Chondrocyte (in vitro differentiated cells): ENCODE measurements around the gene DEUP1. TPM values are rescaled to one million over a fixed set of nuclear protein-coding genes. Genes with fewer than 3 reads are reported as not detected.
A peak's percentile ranks its signal among the peaks of the same experiment; 100 is the strongest.

Source experiments
- DNase-seq: peaks from one replicate; pipeline ENCODE4 v3.0.0; 2021; ENCODE audit warnings: mixed read lengths, low spot score
- H3K27ac Mint-ChIP-seq: one replicate; pipeline ENCODE4 v1.8.0; 2021; ENCODE audit warnings: mild to moderate bottlenecking, moderate library complexity, mixed read lengths; ENCODE audit not compliant: unreplicated experiment
- H3K27me3 Mint-ChIP-seq: 2 replicates; pipeline ENCODE4 v1.8.0; 2021; ENCODE audit warnings: low read depth, mixed read lengths
- H3K36me3 Mint-ChIP-seq: 2 replicates; pipeline ENCODE4 v1.8.0; 2021; ENCODE audit warnings: low read depth, mixed read lengths
- H3K4me1 Mint-ChIP-seq: 2 replicates; pipeline ENCODE4 v1.8.0; 2021; ENCODE audit warnings: low read depth, mild to moderate bottlenecking, mixed read lengths
- H3K4me3 Mint-ChIP-seq: one replicate; pipeline ENCODE4 v1.8.0; 2021; ENCODE audit warnings: mild to moderate bottlenecking, moderate library complexity, mixed read lengths; ENCODE audit not compliant: unreplicated experiment
- H3K9me3 Mint-ChIP-seq: 2 replicates; pipeline ENCODE4 v1.8.0; 2021; ENCODE audit warnings: low read depth, mixed read lengths
- CTCF ChIP-seq: fragments of 200-600 bp; sonication (generic); IDR thresholded peaks from 2 replicates; pipeline ENCODE4 v1.5.0; 2021; ENCODE audit warnings: antibody characterized with exemption, mild to moderate bottlenecking, moderate library complexity
- total RNA-seq: library from RNA; stranded (reverse); gene quantifications from 3 replicates; pipeline ENCODE4 v1.2.1, GENCODE V29; 2021

DEUP1 gene
- total RNA-seq, 1 donor from 2014 or later, result not detected

- TF ChIP-seq CTCF, result no peak
- Mint-ChIP-seq H3K27ac (no peak overlapping the region), H3K27me3 (peaks cover 24% of the 10 kb centered on the region), H3K4me1 (peaks cover 9% of the 10 kb centered on the region), H3K9me3 (no peaks in the 10 kb centered on the region), H3K36me3 (no peaks in the 10 kb centered on the region), H3K4me3 (no peak overlapping the region)
- no peak for DNase-seq
Observed at GRCh38 chr11:93326681-93327080, 3.9 kb upstream of the DEUP1 start.

- no peak for TF ChIP-seq CTCF
- no peak overlapping the region for H3K27ac Mint-ChIP-seq
- H3K4me3 Mint-ChIP-seq, result peak overlapping the region; percentile 77
- H3K4me1 Mint-ChIP-seq, result peaks cover 9% of the 10 kb centered on the region
- H3K36me3 Mint-ChIP-seq, result no peaks in the 10 kb centered on the region
- peaks cover 33% of the 10 kb centered on the region for H3K27me3 Mint-ChIP-seq
- no peak for DNase-seq
- H3K9me3 Mint-ChIP-seq, result no peaks in the 10 kb centered on the region
Observed at GRCh38 chr11:93329936-93330445, 551 bp upstream of the DEUP1 start.

GRCh38 chr11:93340223-93340622, 9.7 kb downstream of the DEUP1 start:
- Mint-ChIP-seq H3K4me3 (no peak overlapping the region), H3K9me3 (no peaks in the 10 kb centered on the region), H3K36me3 (no peaks in the 10 kb centered on the region), H3K27ac (no peak overlapping the region), H3K4me1 (peaks cover 8% of the 10 kb centered on the region), H3K27me3 (peaks cover 6% of the 10 kb centered on the region)
- no peak for DNase-seq
- TF ChIP-seq CTCF, result no peak

GRCh38 chr11:93344855-93345333, 14.4 kb downstream of the DEUP1 start:
- Mint-ChIP-seq H3K4me1 (peaks cover 8% of the 10 kb centered on the region), H3K27me3 (no peaks in the 10 kb centered on the region), H3K36me3 (no peaks in the 10 kb centered on the region), H3K4me3 (no peak overlapping the region), H3K9me3 (peaks cover 11% of the 10 kb centered on the region), H3K27ac (no peak overlapping the region)
- no peak for TF ChIP-seq CTCF
- no peak for DNase-seq

GRCh38 chr11:93348930-93349329, 18.4 kb downstream of the DEUP1 start:
- H3K27me3 Mint-ChIP-seq, result no peaks in the 10 kb centered on the region
- peaks cover 13% of the 10 kb centered on the region for H3K9me3 Mint-ChIP-seq
- H3K4me1 Mint-ChIP-seq, result peaks cover 8% of the 10 kb centered on the region
- peaks cover 3% of the 10 kb centered on the region for H3K36me3 Mint-ChIP-seq
- TF ChIP-seq CTCF, result no peak
- DNase-seq, result no peak
- H3K27ac Mint-ChIP-seq, result no peak overlapping the region
- no peak overlapping the region for H3K4me3 Mint-ChIP-seq
